HG03060 (cell line): ENCODE results near the gene ARFRP1.

Experiments used
- ATAC-seq: cut with Tn5 transposase; IDR thresholded peaks from one replicate; pipeline ENCODE4 v1.9.1; 2021; ENCODE audit warnings: low read depth, moderate number of reproducible peaks; ENCODE audit not compliant: unreplicated experiment

The ARFRP1 gene

GRCh38 chr20:63693083-63693732 lies 14.6 kb downstream of the ARFRP1 start:
- no peak for ATAC-seq

DNA sequence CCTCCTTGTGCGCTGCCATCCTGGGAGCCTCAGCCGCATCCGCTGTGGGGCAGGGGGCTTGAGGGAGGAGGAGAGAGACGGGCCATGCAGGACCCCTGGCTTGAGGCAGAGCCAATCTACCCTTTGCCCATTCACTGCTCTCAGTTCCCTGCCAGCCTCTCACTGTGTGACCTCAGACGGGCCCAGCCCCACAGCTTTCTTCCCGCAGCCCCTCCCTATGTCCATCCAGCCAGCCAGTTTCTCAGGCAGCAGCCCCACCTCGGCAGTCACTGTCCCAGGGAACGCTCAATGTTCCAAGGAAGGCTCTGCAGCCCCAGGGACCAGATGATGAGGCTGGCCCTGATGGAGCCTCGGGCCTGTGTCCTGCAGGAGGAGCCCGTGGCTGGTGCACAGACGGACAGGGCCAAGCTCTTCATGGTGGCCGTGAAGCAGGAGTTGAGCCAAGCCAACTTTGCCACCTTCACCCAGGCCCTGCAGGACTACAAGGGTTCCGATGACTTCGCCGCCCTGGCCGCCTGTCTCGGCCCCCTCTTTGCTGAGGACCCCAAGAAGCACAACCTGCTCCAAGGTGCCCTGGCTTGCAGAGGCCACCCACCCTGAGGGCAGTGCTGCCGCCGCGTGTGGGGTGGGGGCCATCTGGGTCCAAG lies 15.2 kb downstream of the ARFRP1 start:
- ATAC-seq: no peak

DNA sequence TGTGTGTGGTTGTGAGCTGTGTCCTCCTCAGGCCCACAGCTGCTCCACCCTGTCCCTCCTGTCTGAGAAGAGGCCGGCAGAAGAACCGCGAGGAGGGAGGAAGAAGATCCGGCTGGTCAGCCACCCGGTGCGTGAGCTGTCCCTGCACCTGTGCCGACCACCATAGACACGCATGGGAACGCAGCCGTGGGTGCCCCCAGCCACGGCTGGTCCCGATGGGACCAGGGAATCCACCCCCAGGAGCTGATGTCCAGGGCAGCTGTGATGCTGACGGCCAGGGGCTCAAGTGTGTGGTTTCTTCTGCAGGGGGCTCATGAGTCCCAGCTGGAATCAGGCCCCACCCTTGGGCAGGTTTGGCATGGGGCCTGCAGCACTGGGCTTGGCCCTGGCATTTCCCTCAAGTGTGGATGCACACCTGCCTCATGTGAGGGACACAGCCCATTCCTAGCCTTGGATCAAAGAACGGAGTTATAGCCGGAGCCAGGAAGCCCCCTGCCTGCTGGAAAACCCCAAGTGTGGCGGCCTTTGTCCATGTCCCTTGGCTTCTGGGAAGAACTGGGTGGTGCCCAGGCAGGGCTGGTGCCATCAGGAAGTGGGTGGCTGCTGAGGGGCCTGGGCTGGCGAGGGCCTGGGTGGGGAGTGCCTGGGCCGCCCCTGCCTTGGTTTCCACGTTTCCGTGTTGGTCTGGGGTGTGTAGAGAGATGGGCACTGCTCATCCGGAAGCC lies 15.9 kb downstream of the ARFRP1 start:
- no peak for ATAC-seq

- ATAC-seq: no peak
These were observed 16.7 kb downstream of the ARFRP1 start for GRCh38 chr20:63690898-63691710.

- ATAC-seq: no peak
These were observed 17.5 kb downstream of the ARFRP1 start for GRCh38 chr20:63690003-63690897.

GRCh38 chr20:63689046-63690002 lies 18.5 kb downstream of the ARFRP1 start:
- no peak for ATAC-seq

GRCh38 chr20:63688228-63689045 lies 19.3 kb downstream of the ARFRP1 start:
- no peak for ATAC-seq

GRCh38 chr20:63687419-63688178 lies 20.2 kb downstream of the ARFRP1 start:
- ATAC-seq: no peak

- ATAC-seq: no peak
These were observed 21.1 kb downstream of the ARFRP1 start for GRCh38 chr20:63686492-63687321.

GRCh38 chr20:63686094-63686491 lies 21.7 kb downstream of the ARFRP1 start:
- no peak for ATAC-seq

- no peak for ATAC-seq
These were observed 22.3 kb downstream of the ARFRP1 start for GRCh38 chr20:63685269-63686026.

- no peak for ATAC-seq
These were observed 25.2 kb downstream of the ARFRP1 start for GRCh38 chr20:63682384-63683139.

DNA sequence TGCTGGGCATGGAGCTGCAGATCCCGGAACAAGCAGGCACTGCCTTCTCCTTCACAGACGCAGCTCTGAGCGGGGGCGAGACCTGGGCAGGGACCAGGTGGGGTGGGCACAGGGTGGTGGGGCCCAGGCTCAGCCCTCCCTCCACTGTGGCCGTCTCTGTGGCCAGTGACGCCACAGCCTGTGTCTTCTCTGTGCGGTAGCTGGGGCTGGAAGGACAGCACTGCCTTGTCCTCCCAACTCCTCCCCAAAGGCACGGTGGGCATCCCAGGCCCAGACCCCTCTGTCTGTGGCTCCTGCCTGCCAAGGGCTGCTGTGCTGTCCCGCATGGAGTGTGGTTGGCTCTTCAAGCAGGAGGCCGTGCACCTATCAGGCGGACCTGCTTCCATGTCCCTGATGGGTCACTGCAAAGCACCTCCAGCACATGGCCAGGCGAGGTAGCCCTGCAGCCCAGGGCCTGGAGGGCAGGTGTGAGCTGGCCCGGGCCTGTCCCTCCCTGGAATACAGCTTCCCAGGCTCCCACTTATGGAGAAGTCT lies 26.1 kb downstream of the ARFRP1 start:
- ATAC-seq: no peak

DNA sequence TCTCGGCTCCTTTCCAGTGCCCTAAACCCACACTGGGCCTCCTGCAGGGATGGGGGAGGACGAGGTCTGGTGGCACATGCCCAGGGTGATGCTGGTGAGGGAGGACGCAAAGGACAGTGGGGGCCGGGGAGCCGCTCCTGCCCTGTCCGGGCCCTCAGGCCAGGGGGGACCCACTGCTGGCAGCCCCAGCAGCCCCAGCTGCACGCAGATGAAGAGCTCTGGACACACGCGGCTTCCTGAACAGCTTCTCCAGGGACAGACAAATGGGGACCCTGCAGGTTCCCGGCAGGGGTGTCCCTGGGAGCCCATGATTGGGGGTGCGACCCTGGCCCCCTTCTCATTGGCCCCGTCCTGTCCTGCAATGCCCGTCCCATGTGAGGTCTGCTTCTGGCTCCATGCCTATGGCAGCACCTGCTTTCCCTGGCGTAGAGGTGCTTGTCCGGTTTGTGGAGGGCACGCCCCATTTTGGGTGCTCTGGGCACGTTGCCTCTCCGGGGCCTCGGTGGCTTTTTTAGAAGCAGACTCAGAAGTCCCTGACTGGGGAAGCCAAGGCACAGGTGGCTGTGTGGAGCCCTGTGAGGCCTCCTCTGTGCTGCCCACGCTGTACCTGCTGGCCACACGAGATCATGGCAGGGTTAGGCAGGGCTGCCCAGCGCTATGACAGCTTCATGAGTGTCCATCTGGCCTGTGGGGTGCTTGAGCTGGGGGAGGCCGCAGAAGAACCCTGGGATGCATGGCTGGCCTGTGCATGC lies 26.7 kb downstream of the ARFRP1 start:
- ATAC-seq: no peak
